GM12878 (cell line): ENCODE data around the gene SENP1.

ENCODE experiments used
- CTCF ChIP-seq, 3 experiments: IDR thresholded peaks in 2 of 3; conservative IDR thresholded peaks in 1 of 3; 2 replicates each; pipeline ENCODE4 v1.5.1; 2011; ENCODE audit warnings: low read depth in 3 of 3, low read length in 3 of 3, mild to moderate bottlenecking in 3 of 3, control low read depth in 2 of 3, moderate library complexity in 2 of 3, inconsistent platforms in 1 of 3, mixed read lengths in 1 of 3; ENCODE audit not compliant: control insufficient read depth in 2 of 3, insufficient read depth in 1 of 3; ENCODE audit errors: extremely low read depth in 1 of 3
- KDM1A ChIP-seq: fragments of 200-600 bp; sonication (generic); IDR thresholded peaks from 2 replicates; pipeline ENCODE4 v1.6.1; 2016; ENCODE audit warnings: borderline replicate concordance
- NFIC ChIP-seq: IDR thresholded peaks from 2 replicates; pipeline ENCODE4 v1.6.1; 2012; ENCODE audit warnings: low read depth, mild to moderate bottlenecking, inconsistent platforms, low read length, moderate library complexity
- NFXL1 ChIP-seq: fragments of 450-650 bp; IDR thresholded peaks from 2 replicates; pipeline ENCODE4 v1.6.1; 2017; ENCODE audit warnings: antibody characterized with exemption, mild to moderate bottlenecking, borderline replicate concordance
- POLR2A ChIP-seq: IDR thresholded peaks from 2 replicates; pipeline ENCODE4 v1.6.1; 2011; ENCODE audit warnings: low read depth, mild to moderate bottlenecking, low read length

GRCh38 chr12:48118284-48118871 is 12.5 kb upstream of the SENP1 start:
- no peak for TF ChIP-seq CTCF (IDR thresholded peaks at IDR 0.05 in 2 of 3, conservative IDR thresholded peaks at IDR 0.05 in 1 of 3; ENCODE audit: control insufficient read depth in 2 of 3, extremely low read depth in 1 of 3, insufficient read depth in 1 of 3, low read depth in 3 of 3, low read length in 3 of 3)
- TF ChIP-seq NFIC: no peak
- TF ChIP-seq NFXL1: no peak
- no peak for TF ChIP-seq POLR2A
- no peak for TF ChIP-seq KDM1A
